OCI-LY1 (cell line): ENCODE results near the gene MTMR12.

Experiments used
- EZH2 ChIP-seq: fragments of 200-600 bp; sonication (generic), shearing (Covaris generic); IDR thresholded peaks from 2 replicates; pipeline ENCODE4 v1.8.0; 2017; ENCODE audit warnings: borderline replicate concordance, mixed run types, mild to moderate bottlenecking, antibody characterized with exemption, low read length, moderate library complexity, mixed read lengths
- TF ChIP-seq, protein P1 (sequence below): fragments of 200-600 bp; sonication (generic), shearing (Covaris generic); IDR thresholded peaks from 2 replicates; pipeline ENCODE4 v1.5.1; 2017; ENCODE audit warnings: mild to moderate bottlenecking, antibody characterized with exemption, low read length, moderate library complexity, mixed read lengths

DNA sequence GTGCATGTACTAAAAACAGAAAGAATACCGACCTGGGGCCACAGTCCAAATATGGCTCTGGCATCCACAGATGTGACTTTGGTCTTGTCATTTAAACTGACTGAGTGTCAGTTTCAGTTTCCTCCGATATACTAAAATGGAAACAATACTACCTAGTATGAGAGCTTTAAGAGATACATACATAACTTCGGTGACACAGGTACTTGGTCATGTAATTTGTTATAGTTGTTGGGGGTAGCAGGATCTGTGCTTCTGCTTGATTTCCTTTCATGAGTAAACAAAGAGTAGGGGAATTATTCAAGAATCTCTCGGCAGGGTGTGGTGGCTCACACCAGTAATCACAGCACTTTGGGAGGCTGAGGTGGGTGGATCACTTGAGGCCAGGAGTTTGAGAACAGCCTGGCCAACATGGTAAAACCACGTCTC is 32.1 kb downstream of the MTMR12 start:
- TF ChIP-seq, protein P1, sequence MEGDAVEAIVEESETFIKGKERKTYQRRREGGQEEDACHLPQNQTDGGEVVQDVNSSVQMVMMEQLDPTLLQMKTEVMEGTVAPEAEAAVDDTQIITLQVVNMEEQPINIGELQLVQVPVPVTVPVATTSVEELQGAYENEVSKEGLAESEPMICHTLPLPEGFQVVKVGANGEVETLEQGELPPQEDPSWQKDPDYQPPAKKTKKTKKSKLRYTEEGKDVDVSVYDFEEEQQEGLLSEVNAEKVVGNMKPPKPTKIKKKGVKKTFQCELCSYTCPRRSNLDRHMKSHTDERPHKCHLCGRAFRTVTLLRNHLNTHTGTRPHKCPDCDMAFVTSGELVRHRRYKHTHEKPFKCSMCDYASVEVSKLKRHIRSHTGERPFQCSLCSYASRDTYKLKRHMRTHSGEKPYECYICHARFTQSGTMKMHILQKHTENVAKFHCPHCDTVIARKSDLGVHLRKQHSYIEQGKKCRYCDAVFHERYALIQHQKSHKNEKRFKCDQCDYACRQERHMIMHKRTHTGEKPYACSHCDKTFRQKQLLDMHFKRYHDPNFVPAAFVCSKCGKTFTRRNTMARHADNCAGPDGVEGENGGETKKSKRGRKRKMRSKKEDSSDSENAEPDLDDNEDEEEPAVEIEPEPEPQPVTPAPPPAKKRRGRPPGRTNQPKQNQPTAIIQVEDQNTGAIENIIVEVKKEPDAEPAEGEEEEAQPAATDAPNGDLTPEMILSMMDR, result no peak
- no peak for TF ChIP-seq EZH2
